RWPE2 (cell line): ENCODE results near the gene DUSP2.

Experiments used
- ATAC-seq: fragments of 200-7000 bp; cut with Tn5 transposase; 3 replicates; pipeline ENCODE4 v1.9.1; 2021; ENCODE audit warnings: low read depth
- DNase-seq: peaks from one replicate; pipeline ENCODE4 v3.0.0-alpha.2; 2020; ENCODE audit warnings: low spot score
- H3K27ac ChIP-seq: fragments of 450-650 bp; 2 replicates; pipeline ENCODE4 v1.5.1; 2017; ENCODE audit warnings: mild to moderate bottlenecking; ENCODE audit not compliant: poor library complexity, severe bottlenecking
- H3K27me3 ChIP-seq: fragments of 250-450 bp; sonication (Bioruptor Pico); 2 replicates; pipeline ENCODE4 v1.5.1; 2021; ENCODE audit warnings: mild to moderate bottlenecking, moderate library complexity; ENCODE audit not compliant: insufficient read depth, poor library complexity, severe bottlenecking
- H3K36me3 ChIP-seq: fragments of 250-450 bp; sonication (Bioruptor Pico); 2 replicates; pipeline ENCODE4 v1.5.1; 2020; ENCODE audit warnings: low read depth, mild to moderate bottlenecking, moderate library complexity
- H3K4me1 ChIP-seq: fragments of 250-450 bp; sonication (Bioruptor Pico); 2 replicates; pipeline ENCODE4 v1.5.1; 2021; ENCODE audit warnings: mild to moderate bottlenecking, moderate library complexity; ENCODE audit not compliant: insufficient read depth, poor library complexity, severe bottlenecking
- H3K4me3 ChIP-seq: fragments of 250-450 bp; sonication (Bioruptor Pico); 2 replicates; pipeline ENCODE4 v1.5.1; 2021; ENCODE audit warnings: mild to moderate bottlenecking, moderate library complexity; ENCODE audit not compliant: severe bottlenecking
- H3K9me3 ChIP-seq: fragments of 250-450 bp; sonication (Bioruptor Pico); 2 replicates; pipeline ENCODE4 v1.5.1; 2021; ENCODE audit warnings: mild to moderate bottlenecking, moderate library complexity; ENCODE audit not compliant: severe bottlenecking
- CTCF ChIP-seq: fragments of 450-650 bp; IDR thresholded peaks from one replicate; pipeline ENCODE4 v1.5.1; 2017; ENCODE audit warnings: mild to moderate bottlenecking, moderate library complexity; ENCODE audit not compliant: poor library complexity, severe bottlenecking

DUSP2 gene

GRCh38 chr2:96147593-96148201 lies 2.5 kb upstream of the DUSP2 start:
- Histone ChIP-seq H3K27me3 (no peaks in the 10 kb centered on the region), H3K9me3 (no peaks in the 10 kb centered on the region), H3K4me1 (no peaks in the 10 kb centered on the region), H3K27ac (no peak overlapping the region), H3K36me3 (no peaks in the 10 kb centered on the region), H3K4me3 (no peak overlapping the region)
- ATAC-seq: no peak
- peak; percentile 37 for DNase-seq
- no peak for TF ChIP-seq CTCF

GRCh38 chr2:96146881-96147592 lies 1.8 kb upstream of the DUSP2 start:
- Histone ChIP-seq H3K4me3 (no peak overlapping the region), H3K27ac (no peak overlapping the region), H3K9me3 (no peaks in the 10 kb centered on the region), H3K4me1 (no peaks in the 10 kb centered on the region), H3K36me3 (no peaks in the 10 kb centered on the region), H3K27me3 (no peaks in the 10 kb centered on the region)
- ATAC-seq: no peak
- TF ChIP-seq CTCF: no peak
- DNase-seq: peak; percentile 47

GRCh38 chr2:96146153-96146880 lies 1.1 kb upstream of the DUSP2 start:
- Histone ChIP-seq H3K27me3 (no peaks in the 10 kb centered on the region), H3K27ac (no peak overlapping the region), H3K4me3 (no peak overlapping the region), H3K9me3 (no peaks in the 10 kb centered on the region), H3K36me3 (no peaks in the 10 kb centered on the region), H3K4me1 (no peaks in the 10 kb centered on the region)
- DNase-seq (peak; percentile 29), ATAC-seq (no peak)
- TF ChIP-seq CTCF: no peak

- H3K4me3 ChIP-seq: no peak overlapping the region
- H3K4me1 ChIP-seq: no peaks in the 10 kb centered on the region
- no peak overlapping the region for H3K27ac ChIP-seq
Measured at GRCh38 chr2:96145848-96146152, 560 bp upstream of the DUSP2 start.

More at GRCh38 chr2:96145848-96146152, 560 bp upstream of the DUSP2 start:
- DNase-seq: no peak
- Histone ChIP-seq H3K36me3 (no peaks in the 10 kb centered on the region), H3K9me3 (no peaks in the 10 kb centered on the region), H3K27me3 (no peaks in the 10 kb centered on the region)
- TF ChIP-seq CTCF: no peak
- ATAC-seq: no peak
